Neural cell (in vitro differentiated cells): ENCODE measurements around the gene FAM53A. TPM values are rescaled to one million over a fixed set of nuclear protein-coding genes. Genes with fewer than 3 reads are reported as not detected.

Source experiments
- H2AFZ ChIP-seq: fragments of 200-600, 300-800 bp; sonication (generic), shearing (Covaris generic); 2 replicates; pipeline ENCODE4 v1.6.0; 2014; ENCODE audit warnings: low read depth, mild to moderate bottlenecking, antibody characterized with exemption, low read length, moderate library complexity
- H3F3A ChIP-seq: fragments of 200-600 bp; shearing (Covaris generic); 2 replicates; pipeline ENCODE4 v1.6.1; 2016; ENCODE audit warnings: mild to moderate bottlenecking, moderate library complexity, mixed read lengths, antibody characterized with exemption, low read length; ENCODE audit not compliant: insufficient read depth, poor library complexity, severe bottlenecking
- H3K27ac ChIP-seq: fragments of 200-600, 300-800 bp; sonication (generic), shearing (Covaris generic); 2 replicates; pipeline ENCODE4 v1.5.1; 2014; ENCODE audit warnings: mild to moderate bottlenecking, low read length, moderate library complexity
- H3K27me3 ChIP-seq: fragments of 300-800, 200-600 bp; sonication (generic), shearing (Covaris generic); 2 replicates; pipeline ENCODE4 v1.6.0; 2014; ENCODE audit warnings: mild to moderate bottlenecking, low read depth, low read length, moderate library complexity; ENCODE audit not compliant: insufficient read depth
- H3K36me3 ChIP-seq: fragments of 300-800, 200-600 bp; sonication (generic), shearing (Covaris generic); 2 replicates; pipeline ENCODE4 v1.5.1; 2014; ENCODE audit warnings: mild to moderate bottlenecking, antibody characterized with exemption, low read length, moderate library complexity; ENCODE audit not compliant: insufficient read depth
- H3K4me2 ChIP-seq: fragments of 300-800, 200-600 bp; sonication (generic), shearing (Covaris generic); 2 replicates; pipeline ENCODE4 v1.6.0; 2014; ENCODE audit warnings: mild to moderate bottlenecking, low read length
- H3K4me3 ChIP-seq: fragments of 300-800, 200-600 bp; sonication (generic), shearing (Covaris generic); 2 replicates; pipeline ENCODE4 v1.5.1; 2014; ENCODE audit warnings: mild to moderate bottlenecking, low read length, moderate library complexity
- H3K79me2 ChIP-seq: fragments of 200-600 bp; shearing (Covaris generic); replicated peaks from 2 replicates; pipeline ENCODE4 v1.6.0; 2014; ENCODE audit warnings: mild to moderate bottlenecking, low read length, moderate library complexity; ENCODE audit not compliant: insufficient read depth
- H3K9ac ChIP-seq: fragments of 300-800, 200-600 bp; sonication (generic), shearing (Covaris generic); 2 replicates; pipeline ENCODE4 v1.6.1; 2016; ENCODE audit warnings: mild to moderate bottlenecking, low read length, mixed read lengths
- H3K9me2 ChIP-seq: fragments of 200-600 bp; shearing (Covaris generic); 2 replicates; pipeline ENCODE4 v1.6.1; 2016; ENCODE audit warnings: mild to moderate bottlenecking, low read length, mixed read lengths; ENCODE audit not compliant: insufficient read depth
- H3K9me3 ChIP-seq: fragments of 200-600, 300-800 bp; sonication (generic), shearing (Covaris generic); 2 replicates; pipeline ENCODE4 v1.6.1; 2016; ENCODE audit warnings: mild to moderate bottlenecking, mixed run types, low read length, moderate library complexity, mixed read lengths
- H4K20me1 ChIP-seq: fragments of 200-600 bp; shearing (Covaris generic); 2 replicates; pipeline ENCODE4 v1.6.1; 2016; ENCODE audit warnings: mild to moderate bottlenecking, mixed run types; ENCODE audit not compliant: insufficient read depth
- EP300 ChIP-seq: fragments of 450-650 bp; conservative IDR thresholded peaks from 2 replicates; pipeline ENCODE4 v1.6.1; 2014; ENCODE audit warnings: antibody characterized with exemption, mild to moderate bottlenecking, moderate library complexity; ENCODE audit not compliant: poor library complexity, severe bottlenecking
- EZH2 ChIP-seq: fragments of 200-600, 300-800 bp; shearing (Covaris generic), sonication (generic); IDR thresholded peaks from 2 replicates; pipeline ENCODE4 v1.6.1; 2014; ENCODE audit warnings: antibody characterized with exemption, low read length, borderline replicate concordance, mild to moderate bottlenecking; ENCODE audit not compliant: insufficient read depth, poor library complexity, severe bottlenecking
- MXI1 ChIP-seq: fragments of 450-650 bp; conservative IDR thresholded peaks from 2 replicates; pipeline ENCODE4 v1.6.1; 2014; ENCODE audit warnings: antibody characterized with exemption, mild to moderate bottlenecking; ENCODE audit not compliant: poor library complexity, severe bottlenecking
- POLR2AphosphoS5 ChIP-seq: IDR thresholded peaks from 2 replicates; pipeline ENCODE4 v1.6.1; 2012
- RAD21 ChIP-seq: fragments of 450-650 bp; conservative IDR thresholded peaks from 2 replicates; pipeline ENCODE4 v1.6.1; 2014; ENCODE audit warnings: antibody characterized with exemption, mild to moderate bottlenecking, moderate library complexity
- SMC3 ChIP-seq: fragments of 450-650 bp; conservative IDR thresholded peaks from 2 replicates; pipeline ENCODE4 v1.6.1; 2014; ENCODE audit warnings: antibody characterized with exemption, mild to moderate bottlenecking, moderate library complexity; ENCODE audit not compliant: poor library complexity
- TAF1 ChIP-seq: IDR thresholded peaks from 2 replicates; pipeline ENCODE4 v1.6.1; 2012; ENCODE audit warnings: low read depth
- polyA plus RNA-seq: library from polyadenylated mRNA; depleted of rRNA; stranded (reverse); fragments of >200 nt; gene quantifications from 2 replicates; pipeline ENCODE4 v1.2.3, GENCODE V29; 2014
- TF ChIP-seq, protein P1 (sequence below): IDR thresholded peaks from 2 replicates; pipeline ENCODE4 v1.6.1; 2012; ENCODE audit warnings: borderline replicate concordance
- TF ChIP-seq, protein P2 (sequence below): fragments of 450-650 bp; IDR thresholded peaks from 2 replicates; pipeline ENCODE4 v1.5.1; 2014; ENCODE audit warnings: antibody characterized with exemption, mild to moderate bottlenecking, moderate library complexity; ENCODE audit not compliant: poor library complexity, severe bottlenecking

The FAM53A gene
- polyA plus RNA-seq, 1 donor from 2014 or later, result not detected

- H3K4me2 ChIP-seq, result no peak overlapping the region
- H3K36me3 ChIP-seq, result no peaks in the 10 kb centered on the region
- no peak overlapping the region for H2AFZ ChIP-seq
- no peaks in the 10 kb centered on the region for H3K27me3 ChIP-seq
- H3K27ac ChIP-seq, result no peak overlapping the region
- no peak overlapping the region for H3K4me3 ChIP-seq
- no peaks in the 10 kb centered on the region for H4K20me1 ChIP-seq
- H3K9ac ChIP-seq, result no peak overlapping the region
- H3K9me3 ChIP-seq, result no peaks in the 10 kb centered on the region
- TF ChIP-seq SMC3 (no peak), MXI1 (no peak), EZH2 (no peak), RAD21 (no peak), TAF1 (no peak), POLR2AphosphoS5 (no peak), EP300 (no peak)
- TF ChIP-seq, protein P1, sequence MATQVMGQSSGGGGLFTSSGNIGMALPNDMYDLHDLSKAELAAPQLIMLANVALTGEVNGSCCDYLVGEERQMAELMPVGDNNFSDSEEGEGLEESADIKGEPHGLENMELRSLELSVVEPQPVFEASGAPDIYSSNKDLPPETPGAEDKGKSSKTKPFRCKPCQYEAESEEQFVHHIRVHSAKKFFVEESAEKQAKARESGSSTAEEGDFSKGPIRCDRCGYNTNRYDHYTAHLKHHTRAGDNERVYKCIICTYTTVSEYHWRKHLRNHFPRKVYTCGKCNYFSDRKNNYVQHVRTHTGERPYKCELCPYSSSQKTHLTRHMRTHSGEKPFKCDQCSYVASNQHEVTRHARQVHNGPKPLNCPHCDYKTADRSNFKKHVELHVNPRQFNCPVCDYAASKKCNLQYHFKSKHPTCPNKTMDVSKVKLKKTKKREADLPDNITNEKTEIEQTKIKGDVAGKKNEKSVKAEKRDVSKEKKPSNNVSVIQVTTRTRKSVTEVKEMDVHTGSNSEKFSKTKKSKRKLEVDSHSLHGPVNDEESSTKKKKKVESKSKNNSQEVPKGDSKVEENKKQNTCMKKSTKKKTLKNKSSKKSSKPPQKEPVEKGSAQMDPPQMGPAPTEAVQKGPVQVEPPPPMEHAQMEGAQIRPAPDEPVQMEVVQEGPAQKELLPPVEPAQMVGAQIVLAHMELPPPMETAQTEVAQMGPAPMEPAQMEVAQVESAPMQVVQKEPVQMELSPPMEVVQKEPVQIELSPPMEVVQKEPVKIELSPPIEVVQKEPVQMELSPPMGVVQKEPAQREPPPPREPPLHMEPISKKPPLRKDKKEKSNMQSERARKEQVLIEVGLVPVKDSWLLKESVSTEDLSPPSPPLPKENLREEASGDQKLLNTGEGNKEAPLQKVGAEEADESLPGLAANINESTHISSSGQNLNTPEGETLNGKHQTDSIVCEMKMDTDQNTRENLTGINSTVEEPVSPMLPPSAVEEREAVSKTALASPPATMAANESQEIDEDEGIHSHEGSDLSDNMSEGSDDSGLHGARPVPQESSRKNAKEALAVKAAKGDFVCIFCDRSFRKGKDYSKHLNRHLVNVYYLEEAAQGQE, result no peak
- TF ChIP-seq, protein P2, sequence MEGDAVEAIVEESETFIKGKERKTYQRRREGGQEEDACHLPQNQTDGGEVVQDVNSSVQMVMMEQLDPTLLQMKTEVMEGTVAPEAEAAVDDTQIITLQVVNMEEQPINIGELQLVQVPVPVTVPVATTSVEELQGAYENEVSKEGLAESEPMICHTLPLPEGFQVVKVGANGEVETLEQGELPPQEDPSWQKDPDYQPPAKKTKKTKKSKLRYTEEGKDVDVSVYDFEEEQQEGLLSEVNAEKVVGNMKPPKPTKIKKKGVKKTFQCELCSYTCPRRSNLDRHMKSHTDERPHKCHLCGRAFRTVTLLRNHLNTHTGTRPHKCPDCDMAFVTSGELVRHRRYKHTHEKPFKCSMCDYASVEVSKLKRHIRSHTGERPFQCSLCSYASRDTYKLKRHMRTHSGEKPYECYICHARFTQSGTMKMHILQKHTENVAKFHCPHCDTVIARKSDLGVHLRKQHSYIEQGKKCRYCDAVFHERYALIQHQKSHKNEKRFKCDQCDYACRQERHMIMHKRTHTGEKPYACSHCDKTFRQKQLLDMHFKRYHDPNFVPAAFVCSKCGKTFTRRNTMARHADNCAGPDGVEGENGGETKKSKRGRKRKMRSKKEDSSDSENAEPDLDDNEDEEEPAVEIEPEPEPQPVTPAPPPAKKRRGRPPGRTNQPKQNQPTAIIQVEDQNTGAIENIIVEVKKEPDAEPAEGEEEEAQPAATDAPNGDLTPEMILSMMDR, result no peak
- no peaks in the 10 kb centered on the region for H3K9me2 ChIP-seq
- no peaks in the 10 kb centered on the region for H3K79me2 ChIP-seq
- H3F3A ChIP-seq, result no peaks in the 10 kb centered on the region
Observed at GRCh38 chr4:1661695-1662094, 22.4 kb downstream of the FAM53A start.

DNA sequence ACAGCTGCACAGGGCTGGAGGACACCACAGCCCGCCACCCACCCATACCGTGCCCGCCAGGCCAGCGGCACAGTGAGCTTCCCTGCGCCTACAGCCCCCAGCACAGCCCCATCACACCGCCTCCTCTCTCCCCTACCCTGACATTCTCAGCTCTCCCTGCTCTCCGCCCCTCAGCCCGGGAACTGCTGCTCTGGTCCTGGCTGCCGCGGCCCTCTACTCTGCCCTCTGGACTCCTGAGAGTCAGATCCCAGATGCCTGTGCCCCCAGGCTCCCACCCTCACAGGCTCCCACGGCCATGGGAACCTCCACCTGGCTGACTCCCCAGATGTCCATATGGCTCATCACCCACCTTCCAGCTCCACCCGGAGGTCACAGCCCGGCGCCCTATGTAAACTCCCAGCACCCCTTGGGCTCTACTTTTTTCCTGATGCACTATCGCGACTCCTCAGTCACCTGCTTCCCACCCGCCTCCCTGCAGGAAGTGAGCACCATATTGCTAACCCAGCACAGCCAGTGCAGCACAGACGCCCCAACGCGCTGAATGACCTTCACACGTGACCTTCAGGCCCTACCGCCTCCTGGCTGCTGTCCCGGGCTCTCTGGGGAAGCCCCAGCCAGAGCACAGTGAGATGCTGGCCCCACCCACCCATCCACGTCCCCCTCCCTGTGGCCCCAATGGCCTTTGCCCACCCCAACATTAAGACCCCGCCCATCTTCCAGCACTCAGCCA is 23.0 kb downstream of the FAM53A start:
- Histone ChIP-seq H3K4me3 (no peak overlapping the region), H3K4me2 (no peak overlapping the region), H3K27me3 (no peaks in the 10 kb centered on the region), H3K9me2 (no peaks in the 10 kb centered on the region), H4K20me1 (no peaks in the 10 kb centered on the region), H3K36me3 (no peaks in the 10 kb centered on the region), H3F3A (no peaks in the 10 kb centered on the region), H3K9me3 (no peaks in the 10 kb centered on the region), H3K27ac (no peak overlapping the region), H3K79me2 (no peaks in the 10 kb centered on the region), H2AFZ (no peak overlapping the region), H3K9ac (no peak overlapping the region)
- no peak for TF ChIP-seq RAD21
- TF ChIP-seq, protein P1, result no peak
- TF ChIP-seq MXI1, result no peak
- TF ChIP-seq SMC3, result no peak
- TF ChIP-seq TAF1, result no peak
- TF ChIP-seq POLR2AphosphoS5, result no peak
- TF ChIP-seq EZH2, result no peak
- TF ChIP-seq, protein P2, result no peak
- TF ChIP-seq EP300, result no peak
